HG02623 (cell line): ENCODE measurements around the gene GPAT2.
"Not testable (repeated sequence)": the region's sequence is repeated elsewhere in the genome, so short reads cannot be mapped to it uniquely, and the experiment has no call there.

Source experiments
- ATAC-seq: cut with Tn5 transposase; IDR thresholded peaks from one replicate; pipeline ENCODE4 v1.9.1; 2021; ENCODE audit warnings: moderate library complexity; ENCODE audit not compliant: unreplicated experiment

GPAT2 gene

DNA sequence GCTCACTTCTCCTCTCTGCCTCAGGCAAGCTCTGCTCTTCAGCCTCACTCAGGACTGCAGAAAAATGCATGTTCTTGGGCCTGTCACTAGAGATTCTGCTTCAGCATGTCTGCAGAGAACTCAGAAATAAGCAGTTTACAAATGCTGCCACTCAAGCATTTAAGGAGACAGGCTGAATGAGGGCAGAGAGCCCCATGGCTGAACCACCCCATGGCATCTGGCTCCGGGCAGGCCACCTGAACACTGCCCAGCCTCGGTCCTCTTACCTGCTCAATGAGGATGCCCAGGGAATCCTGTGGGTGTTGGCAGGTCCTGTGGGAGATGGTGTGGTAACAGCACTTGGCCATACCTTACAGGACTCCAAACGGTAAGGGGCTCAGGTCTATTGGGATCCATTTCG lies 31.2 kb upstream of the GPAT2 start:
- ATAC-seq: not testable (repeated sequence)

DNA sequence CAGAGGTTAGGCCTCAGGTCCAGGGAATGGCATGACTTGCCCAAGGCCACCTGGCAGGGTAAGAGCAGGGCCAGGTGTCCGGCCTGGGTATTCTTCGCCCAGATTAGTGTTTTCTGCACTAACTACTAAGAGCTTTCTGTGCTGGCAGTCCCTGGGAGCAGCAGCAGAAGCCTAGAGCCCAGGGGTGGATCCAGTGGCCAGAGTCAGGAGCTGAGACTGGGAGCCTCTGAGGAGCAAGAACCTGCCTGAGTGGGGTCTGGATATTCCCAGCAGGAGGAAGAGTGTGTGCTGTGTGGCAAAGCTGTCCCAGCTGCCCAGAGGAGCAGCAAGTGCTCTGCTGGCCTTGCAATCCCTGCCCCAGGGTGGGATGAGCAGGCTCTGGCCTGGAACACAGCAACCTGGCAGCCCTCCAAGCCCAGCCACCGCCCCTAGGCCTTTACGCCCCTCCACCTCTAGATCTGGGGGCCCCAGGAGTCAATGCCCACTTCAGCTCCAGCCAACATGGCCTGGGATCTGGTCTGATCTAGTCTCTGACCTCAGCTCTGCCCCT lies 30.7 kb upstream of the GPAT2 start:
- no peak for ATAC-seq

- ATAC-seq: not testable (repeated sequence)
Measured at GRCh38 chr2:96064760-96065159, 30.0 kb upstream of the GPAT2 start.

GRCh38 chr2:96064047-96064675 lies 29.4 kb upstream of the GPAT2 start:
- ATAC-seq: not testable (repeated sequence)

DNA sequence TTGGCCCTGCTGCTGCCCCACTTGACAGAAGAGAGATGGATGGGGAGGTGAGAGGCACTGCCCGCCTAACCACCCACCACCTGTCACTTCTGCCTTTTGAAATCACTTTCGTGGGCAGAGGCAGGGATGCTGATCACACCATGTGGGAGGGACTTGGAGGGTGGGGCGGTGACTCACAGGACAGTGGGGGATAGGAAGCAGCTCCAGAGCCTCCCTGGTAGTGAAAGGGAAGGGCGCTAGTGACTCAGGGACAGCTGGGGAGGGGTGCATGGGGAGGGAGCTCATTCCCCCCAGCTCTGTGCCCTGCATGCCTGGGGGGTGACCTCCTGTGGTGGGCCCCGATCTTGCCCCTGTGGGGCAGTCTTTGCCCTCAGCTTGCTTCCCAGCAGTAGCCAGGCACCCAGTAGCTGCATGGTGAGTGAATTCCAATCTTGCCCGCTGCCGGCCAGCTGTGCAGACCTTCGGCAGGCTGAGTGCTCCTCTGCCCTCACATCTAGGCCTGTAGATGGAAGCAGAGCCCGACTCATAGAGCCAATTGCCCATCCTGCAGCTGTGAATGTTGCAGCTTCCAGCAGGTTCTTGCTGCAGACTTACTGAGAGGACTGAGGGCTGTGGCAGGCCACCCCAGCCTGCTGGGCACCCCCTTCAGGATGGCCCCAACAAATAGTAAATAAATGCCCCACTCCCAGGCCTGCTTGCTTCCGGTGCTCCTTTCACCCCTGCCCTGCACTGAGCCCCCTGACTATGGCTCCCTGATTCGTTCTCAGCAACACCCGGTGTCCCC lies 28.6 kb upstream of the GPAT2 start:
- ATAC-seq: not testable (repeated sequence)

DNA sequence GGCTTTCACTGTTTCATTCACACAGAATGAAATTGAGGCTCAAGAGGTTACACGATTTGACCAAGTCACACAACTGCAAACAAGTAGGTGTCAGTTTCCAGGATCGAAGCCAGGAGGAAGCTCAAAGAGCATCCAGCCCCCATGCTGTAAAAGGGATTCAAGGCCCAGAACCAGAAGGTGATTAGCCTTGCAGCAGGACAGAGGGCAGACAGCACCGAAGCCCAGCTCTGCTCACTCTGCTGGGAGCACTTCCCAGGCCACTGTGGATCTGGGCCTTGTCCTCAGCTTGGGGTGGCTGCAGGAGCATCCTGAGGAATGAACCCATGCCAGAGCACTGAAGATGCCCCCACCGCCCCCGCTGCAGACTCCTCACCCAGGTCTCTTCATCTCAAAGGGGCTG lies 27.8 kb upstream of the GPAT2 start:
- not testable (repeated sequence) for ATAC-seq

DNA sequence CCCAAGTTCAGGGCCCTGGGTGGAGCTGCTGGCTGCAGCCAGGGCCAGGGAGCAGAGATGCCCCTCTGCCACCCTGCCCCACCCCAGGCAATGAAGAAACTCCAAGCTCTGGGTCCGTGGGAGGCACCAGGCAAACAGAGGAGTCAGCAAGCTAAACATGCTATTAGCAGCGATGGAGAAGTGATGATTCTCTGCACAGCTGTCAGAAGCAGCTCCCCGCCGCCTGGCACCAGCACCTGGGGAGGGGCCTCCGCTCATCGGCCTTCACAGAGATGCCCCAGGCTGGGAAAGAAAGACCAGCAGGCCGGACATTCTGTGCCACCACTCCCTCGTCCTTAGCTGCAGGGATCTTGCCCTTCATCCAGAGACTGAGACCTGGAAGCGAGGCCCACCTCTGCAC lies 27.2 kb upstream of the GPAT2 start:
- not testable (repeated sequence) for ATAC-seq

DNA sequence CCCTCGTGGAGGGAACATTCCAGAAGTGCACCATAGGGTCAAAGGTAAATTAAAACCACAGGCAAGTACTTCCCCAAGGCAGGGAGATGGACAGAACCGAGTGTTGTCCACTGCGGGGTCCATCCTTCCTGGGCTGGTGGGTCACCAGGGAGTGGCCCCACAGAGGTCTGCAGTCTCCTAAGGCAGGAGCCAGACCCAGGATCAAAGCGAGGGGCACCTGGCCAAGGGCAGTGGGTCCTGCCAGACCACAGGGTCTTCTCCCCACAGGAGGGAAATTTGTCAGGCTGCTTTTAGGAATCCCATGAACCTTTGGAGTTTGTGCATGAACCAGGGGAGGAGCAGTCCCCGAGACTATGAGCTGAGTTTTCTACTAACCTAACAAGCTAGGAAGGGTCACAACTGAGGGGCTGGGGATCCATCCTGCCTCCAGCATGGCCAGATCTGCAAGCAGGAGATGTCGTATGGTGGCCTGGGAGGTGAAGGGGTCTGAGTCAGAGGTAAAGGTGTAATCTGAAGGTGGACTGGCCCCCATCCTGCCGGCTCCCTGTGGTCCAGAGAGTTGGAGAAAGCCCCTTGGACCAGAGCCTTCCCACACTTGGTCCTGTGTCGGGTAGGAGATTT lies 26.6 kb upstream of the GPAT2 start:
- not testable (repeated sequence) for ATAC-seq

DNA sequence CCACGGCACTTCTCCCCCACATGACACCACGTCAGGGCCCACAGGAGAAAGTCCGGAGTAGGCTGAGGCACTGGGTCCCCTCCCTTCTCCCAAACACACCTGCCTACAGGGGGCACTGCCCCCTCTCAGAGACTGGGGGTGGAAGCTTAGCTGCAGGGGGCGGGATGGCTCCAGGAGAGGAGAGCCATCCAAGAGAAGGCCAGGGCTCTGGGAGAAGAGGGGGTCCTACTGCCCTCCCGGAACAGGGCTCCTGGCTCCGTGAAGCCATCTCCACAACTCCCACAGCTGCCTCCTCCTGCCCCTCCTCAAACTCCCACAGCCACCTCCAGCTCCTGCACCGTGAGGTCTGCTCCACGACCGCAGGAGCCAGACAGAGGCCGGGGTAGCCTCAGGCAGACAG lies 25.6 kb upstream of the GPAT2 start:
- ATAC-seq: not testable (repeated sequence)

- ATAC-seq: not testable (repeated sequence)
Measured at GRCh38 chr2:96059443-96059842, 24.7 kb upstream of the GPAT2 start.

- not testable (repeated sequence) for ATAC-seq
Measured at GRCh38 chr2:96055830-96056229, 21.1 kb upstream of the GPAT2 start.

- not testable (repeated sequence) for ATAC-seq
Measured at GRCh38 chr2:96054537-96054936, 19.8 kb upstream of the GPAT2 start.

- not testable (repeated sequence) for ATAC-seq
Measured at GRCh38 chr2:96053385-96053784, 18.7 kb upstream of the GPAT2 start.

- ATAC-seq: not testable (repeated sequence)
Measured at GRCh38 chr2:96052632-96053031, 17.9 kb upstream of the GPAT2 start.

DNA sequence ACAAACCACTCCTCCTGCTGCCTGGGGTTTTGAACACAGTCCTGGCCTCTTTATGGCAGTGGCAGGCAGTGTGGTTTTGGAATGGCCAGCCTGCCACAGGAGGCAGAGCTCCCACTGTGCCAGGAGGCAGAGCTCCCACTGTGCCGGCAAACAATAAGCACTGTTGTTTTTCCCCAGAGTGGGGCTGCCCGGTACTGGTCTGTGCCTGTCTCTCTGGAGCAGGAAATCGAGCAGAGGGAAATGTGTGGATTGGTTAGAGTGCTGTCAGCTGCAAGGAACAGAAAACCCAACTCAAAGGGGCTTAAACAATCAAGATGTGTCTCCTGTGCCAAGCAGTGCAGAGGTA lies 15.2 kb upstream of the GPAT2 start:
- ATAC-seq: not testable (repeated sequence)

DNA sequence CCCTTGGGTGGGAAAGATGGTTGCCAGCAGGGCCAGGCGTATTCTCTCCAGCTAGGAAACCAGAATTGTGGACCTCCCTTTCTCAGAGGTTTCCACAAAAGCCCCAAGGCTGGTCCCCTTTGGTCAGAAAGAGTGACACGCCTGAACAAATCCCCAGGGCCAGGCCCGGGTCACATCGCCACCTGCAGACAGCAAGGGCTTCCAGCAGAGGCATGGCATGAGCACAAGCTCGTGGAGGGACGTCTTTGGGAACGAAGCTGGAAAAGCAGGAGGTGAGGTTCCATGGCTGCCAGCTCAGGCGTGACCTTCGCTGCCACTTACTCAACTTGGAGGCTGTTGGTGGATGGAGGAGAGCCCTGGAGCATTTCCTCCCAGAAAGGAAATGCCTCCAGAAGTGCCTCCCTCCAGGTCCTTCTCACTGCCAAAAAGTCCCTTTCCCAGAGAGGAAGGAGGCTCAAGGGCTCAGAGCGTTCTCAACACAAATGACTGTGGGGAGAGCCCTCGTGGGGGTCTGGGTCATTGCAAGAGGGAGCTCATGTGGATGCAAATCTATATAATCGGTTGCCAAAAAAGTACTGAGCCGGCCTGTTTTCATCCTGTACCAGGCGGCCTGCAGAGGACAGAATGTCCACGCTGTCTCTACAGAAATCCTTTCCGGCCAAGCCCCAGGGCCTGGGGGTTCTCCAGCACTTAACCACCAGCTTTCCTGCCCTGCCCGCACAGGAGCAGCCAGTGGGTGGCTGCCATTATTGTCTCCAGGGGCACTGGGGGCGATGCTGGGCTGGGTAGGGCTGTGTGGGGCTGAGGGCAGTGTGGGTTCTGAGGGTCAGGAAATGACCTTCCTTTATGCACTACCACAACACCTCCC lies 14.6 kb upstream of the GPAT2 start:
- ATAC-seq: not testable (repeated sequence)

GRCh38 chr2:96035554-96035953 lies 838 bp upstream of the GPAT2 start:
- ATAC-seq: not testable (repeated sequence)

DNA sequence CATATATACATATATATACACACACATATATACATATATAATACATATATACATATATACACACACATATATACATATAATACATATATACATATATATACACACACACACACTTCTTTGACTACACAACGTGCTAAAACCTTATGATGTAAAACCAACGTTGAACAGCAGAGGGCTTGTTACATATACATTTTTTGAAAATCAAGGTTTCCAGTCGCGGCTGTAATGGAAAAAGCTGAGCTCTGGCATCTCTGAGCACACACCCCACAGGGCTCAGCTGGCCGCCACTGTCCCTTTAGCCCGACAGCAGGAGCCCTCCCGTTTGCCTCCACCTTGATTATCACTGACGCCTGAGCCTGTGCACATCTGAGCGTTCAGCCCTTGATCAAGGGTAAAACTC lies 719 bp downstream of the GPAT2 start:
- ATAC-seq: not testable (repeated sequence)

DNA sequence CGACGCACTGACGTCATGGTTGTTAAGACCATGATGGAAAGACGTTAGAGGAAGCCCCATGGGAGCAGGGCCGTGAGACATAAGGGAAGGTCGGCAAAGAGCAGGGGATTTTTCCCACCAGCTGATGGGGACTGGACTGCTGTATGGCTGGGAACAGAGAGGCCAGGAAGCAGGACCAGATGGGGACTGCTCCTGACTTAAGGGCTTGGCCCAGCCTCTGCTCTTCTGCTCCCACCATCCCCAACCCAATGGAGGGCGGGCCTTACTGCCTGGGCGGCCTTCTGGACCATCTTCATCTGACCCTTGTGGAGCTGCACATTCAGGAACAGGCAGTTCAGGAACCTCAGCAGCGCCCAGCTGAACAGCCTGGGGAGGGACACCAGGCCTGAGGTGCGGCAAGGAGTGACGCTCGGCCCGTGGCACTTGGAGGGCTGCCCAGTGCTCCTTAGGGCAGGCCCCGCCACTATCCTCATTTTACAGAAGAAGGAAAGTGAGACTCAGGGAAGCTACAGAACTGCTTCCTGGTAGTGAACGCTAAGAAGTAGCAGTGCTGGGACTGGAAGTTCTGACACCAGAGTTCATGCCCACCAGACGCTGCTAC lies 6.9 kb downstream of the GPAT2 start:
- ATAC-seq: not testable (repeated sequence)

- not testable (repeated sequence) for ATAC-seq
Measured at GRCh38 chr2:96025755-96026154, 9.0 kb downstream of the GPAT2 start.

DNA sequence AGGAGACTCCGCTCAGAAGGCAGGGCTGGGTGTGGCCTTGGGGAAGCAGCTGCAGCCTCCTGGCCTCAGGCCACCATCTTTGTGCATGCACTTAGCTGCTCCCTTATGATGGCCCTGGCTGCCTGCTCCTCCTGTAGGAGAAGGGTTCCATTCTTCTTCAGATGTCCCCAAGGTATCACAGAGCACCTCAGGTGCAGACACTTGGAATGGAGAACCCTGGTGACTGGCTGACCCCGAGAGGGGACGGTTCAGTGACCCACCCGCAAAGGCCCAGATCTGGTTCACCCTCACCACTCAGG lies 9.6 kb downstream of the GPAT2 start:
- no peak for ATAC-seq
